Measurements from ENCODE around the gene G6PD.
A peak's percentile ranks its signal among the peaks of the same experiment; 100 is the strongest.
"Not testable (repeated sequence)": the region's sequence is repeated elsewhere in the genome, so short reads cannot be mapped to it uniquely, and the experiment has no call there.

Gene G6PD

DNA sequence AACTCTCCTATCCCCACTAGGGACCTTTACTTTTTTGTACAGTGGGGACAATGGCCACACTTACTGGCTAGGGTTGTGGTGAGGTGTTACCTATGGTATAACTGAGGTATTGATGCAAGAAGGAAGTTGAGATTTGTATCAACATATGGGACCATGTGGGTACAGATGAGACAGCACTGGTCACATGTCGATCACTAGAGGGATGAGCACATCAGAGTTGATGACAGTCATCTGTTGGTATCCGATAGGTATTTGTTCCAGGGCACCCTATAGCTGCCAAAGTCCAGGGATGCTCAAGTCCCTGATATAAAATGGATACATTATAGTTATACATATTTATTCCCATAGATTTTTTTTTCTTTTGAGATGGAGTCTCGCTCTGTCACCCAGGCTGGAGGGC, 43.7 kb downstream of the G6PD start:
- no peak overlapping the region for H3K4me3 ChIP-seq (ENCODE audit: low read depth, low read length)
- no peak for DNase-seq (ENCODE audit: low read depth)
- TF ChIP-seq, protein P1, sequence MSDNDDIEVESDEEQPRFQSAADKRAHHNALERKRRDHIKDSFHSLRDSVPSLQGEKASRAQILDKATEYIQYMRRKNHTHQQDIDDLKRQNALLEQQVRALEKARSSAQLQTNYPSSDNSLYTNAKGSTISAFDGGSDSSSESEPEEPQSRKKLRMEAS (IDR thresholded peaks at IDR 0.05; ENCODE audit: low read depth, low read length): no peak

DNA sequence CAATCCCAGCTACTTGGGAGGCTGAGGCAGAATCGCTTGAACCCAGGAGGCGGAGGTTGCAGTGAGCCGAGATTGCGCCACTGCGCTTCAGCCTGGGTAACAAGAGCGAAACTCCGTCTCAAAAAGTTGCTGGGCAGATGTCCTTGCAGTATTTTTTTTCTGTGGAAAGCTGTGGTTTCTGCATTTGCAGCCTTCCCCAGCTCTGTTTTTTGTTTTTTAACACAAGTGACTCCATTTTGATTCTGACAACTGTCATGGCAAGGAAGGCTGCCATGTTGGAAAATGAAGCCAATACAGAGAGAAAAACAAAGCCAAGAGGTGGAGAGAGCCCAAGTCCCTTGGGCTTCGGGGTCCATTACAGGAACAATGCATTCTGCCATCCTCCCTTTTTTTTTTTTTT, 44.5 kb downstream of the G6PD start:
- no peak overlapping the region for H3K4me3 ChIP-seq (ENCODE audit: low read depth, low read length)
- DNase-seq (ENCODE audit: low read depth): no peak

DNA sequence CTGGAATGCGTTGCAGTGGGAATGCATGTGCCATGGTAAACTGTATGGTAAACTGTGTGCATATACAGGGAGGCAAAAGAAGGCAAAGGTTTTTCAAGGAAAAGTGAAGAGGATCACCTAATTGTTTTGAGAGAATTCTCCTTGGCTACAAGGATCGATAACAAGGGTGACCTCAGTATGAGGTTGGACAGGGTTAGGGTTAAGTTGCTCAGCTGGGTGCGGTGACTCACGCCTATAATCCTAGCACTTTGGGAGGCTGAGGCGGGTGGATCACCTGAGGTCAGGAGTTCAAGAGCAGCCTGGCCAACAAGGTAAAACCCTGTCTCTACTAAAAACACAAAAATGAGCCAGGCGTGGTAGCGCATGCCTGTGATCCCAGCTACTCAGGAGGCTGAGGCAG, 45.2 kb downstream of the G6PD start:
- not testable (repeated sequence) for DNase-seq (ENCODE audit: low read depth)

More for the DNA sequence above, 44.5 kb downstream of the G6PD start:
- TF ChIP-seq, protein P1 (IDR thresholded peaks at IDR 0.05; ENCODE audit: low read depth, low read length): no peak
- TF ChIP-seq MYC (IDR thresholded peaks at IDR 0.05; ENCODE audit: low read depth, low read length): no peak
- TF ChIP-seq, protein P2, sequence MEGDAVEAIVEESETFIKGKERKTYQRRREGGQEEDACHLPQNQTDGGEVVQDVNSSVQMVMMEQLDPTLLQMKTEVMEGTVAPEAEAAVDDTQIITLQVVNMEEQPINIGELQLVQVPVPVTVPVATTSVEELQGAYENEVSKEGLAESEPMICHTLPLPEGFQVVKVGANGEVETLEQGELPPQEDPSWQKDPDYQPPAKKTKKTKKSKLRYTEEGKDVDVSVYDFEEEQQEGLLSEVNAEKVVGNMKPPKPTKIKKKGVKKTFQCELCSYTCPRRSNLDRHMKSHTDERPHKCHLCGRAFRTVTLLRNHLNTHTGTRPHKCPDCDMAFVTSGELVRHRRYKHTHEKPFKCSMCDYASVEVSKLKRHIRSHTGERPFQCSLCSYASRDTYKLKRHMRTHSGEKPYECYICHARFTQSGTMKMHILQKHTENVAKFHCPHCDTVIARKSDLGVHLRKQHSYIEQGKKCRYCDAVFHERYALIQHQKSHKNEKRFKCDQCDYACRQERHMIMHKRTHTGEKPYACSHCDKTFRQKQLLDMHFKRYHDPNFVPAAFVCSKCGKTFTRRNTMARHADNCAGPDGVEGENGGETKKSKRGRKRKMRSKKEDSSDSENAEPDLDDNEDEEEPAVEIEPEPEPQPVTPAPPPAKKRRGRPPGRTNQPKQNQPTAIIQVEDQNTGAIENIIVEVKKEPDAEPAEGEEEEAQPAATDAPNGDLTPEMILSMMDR (IDR thresholded peaks at IDR 0.05; ENCODE audit: low read depth, low read length): no peak
- no peak for TF ChIP-seq POLR2A (IDR thresholded peaks at IDR 0.05; ENCODE audit: extremely low read depth, insufficient read length)

DNA sequence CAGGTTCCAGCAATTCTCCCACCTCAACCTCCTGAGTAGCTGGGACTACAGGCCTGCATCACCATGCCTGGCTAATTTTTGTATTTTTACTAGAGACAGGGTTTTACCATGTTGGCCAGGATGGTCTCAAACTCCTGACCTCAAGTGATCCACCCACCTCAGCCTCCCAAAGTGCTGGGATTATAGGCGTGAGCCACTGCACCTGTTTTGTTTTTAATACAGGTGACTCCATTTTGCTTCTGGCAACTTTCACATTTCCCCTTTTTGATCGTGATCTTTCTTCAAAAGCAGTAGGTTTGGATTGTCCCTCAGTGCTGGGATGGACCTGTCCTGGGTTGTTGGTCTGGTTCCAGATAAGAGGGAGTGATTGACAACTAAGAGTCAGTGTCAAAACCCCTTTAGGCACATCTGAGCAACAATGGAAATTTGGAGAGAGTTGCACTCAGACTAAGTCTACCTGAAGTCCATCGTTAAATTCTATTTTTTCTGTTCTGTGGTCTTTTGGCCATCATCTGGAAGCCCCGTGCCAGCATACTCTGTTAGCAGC, 50.0 kb downstream of the G6PD start:
- H3K4me3 ChIP-seq (ENCODE audit: low read depth, low read length); DNase-seq (ENCODE audit: low read depth): not testable (repeated sequence)

More for the DNA sequence above, 45.2 kb downstream of the G6PD start:
- H3K4me3 ChIP-seq (ENCODE audit: low read depth, low read length): not testable (repeated sequence)

DNA sequence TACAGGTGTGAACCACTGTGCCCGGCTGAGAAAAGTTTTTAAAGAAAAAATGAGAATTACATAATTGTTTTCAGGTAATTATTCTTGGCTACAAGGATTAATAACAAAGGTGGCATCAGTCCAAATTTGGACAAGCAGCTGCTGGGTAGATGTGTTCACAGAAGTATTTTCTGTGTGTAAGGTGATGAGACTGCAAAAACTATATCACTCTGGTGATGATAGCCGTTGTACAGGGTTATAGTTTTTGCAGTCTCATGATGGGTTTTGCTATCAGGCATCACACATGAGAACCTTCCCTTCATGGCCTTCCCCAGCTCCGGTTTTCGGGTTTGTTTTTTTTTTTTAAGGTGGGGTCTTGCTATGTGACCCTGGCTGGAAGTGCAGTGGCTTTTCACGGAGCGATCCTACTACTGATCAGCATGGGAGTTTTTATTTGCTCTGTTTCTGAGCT, 51.1 kb downstream of the G6PD start:
- no peak for DNase-seq (ENCODE audit: low read depth)

DNA sequence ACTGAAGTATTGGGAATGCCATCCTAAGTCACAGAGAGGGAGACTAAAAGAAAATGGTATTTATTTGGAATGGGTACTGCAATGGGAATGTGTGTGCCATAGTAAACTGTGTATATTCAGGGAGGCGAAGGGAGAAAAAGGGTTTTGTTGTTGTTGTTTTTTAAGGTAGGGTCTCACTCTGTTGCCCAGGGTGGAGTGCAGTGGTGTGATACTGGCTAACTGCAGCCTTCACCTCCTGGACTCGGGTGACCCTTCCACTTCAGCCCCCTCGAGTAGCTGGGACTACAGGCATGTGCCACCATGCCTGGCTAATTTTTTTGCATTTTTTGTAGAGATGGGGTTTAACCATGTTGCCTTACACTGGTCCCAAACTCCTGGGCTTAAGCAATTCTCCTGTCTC, 51.9 kb downstream of the G6PD start:
- no peak for DNase-seq (ENCODE audit: low read depth)
- H3K4me3 ChIP-seq (ENCODE audit: low read depth, low read length): no peak overlapping the region
- TF ChIP-seq, protein P1 (IDR thresholded peaks at IDR 0.05; ENCODE audit: low read depth, low read length): no peak

More for the DNA sequence above, 51.1 kb downstream of the G6PD start:
- TF ChIP-seq, protein P2 (IDR thresholded peaks at IDR 0.05; ENCODE audit: low read depth, low read length): no peak
- TF ChIP-seq, protein P1 (IDR thresholded peaks at IDR 0.05; ENCODE audit: low read depth, low read length): no peak
- TF ChIP-seq POLR2A (IDR thresholded peaks at IDR 0.05; ENCODE audit: extremely low read depth, insufficient read length) (no peak), MYC (IDR thresholded peaks at IDR 0.05; ENCODE audit: low read depth, low read length) (no peak)
- no peak overlapping the region for H3K4me3 ChIP-seq (ENCODE audit: low read depth, low read length)

DNA sequence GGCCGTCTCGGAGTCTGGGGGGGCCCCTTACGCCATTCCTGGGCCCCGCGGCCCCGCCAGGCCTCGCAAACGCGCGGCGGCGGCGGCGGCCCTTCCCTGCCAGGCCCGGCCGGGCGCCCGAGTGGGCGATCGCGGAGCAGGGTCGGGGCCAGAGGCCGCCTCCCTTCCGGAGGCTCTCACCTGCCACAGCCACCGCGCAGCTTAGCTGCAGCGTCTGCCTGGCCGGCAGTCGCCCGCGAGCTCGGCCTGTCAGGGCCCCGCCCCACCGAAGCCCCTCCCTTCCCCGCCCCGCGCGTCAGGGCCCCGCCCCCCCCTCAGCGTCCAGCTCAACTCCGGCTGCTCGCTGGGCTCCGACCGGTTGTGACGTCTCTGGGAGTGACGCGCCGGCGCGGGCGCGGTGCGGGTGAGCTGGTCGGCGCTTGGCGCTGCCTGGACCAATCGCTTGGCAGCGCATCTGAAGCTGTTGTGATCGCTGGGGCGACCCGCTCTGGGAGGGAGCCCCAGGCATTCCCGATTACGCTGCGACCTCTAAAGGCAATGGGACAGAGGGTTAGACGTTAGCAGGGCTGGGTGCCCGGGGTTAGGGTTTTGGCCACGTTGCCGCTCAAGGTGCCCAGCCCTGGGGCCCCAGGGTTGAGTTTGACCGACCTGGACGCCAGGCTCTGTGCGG, 56.1 kb downstream of the G6PD start, which contains the start of gene SLC10A3:
TSS of gene SLC10A3 (minus strand) at position 216 of the 670 bp plus-strand sequence. CDS start 1,689 bp downstream, outside the sequence.
- DNase-seq (ENCODE audit: low read depth): peak; percentile 96
- peak within 1 kb of the TSS; percentile 63 for H3K4me3 ChIP-seq (ENCODE audit: low read depth, low read length)
- peak; percentile 81 for TF ChIP-seq POLR2A (IDR thresholded peaks at IDR 0.05; ENCODE audit: extremely low read depth, insufficient read length)
- TF ChIP-seq, protein P2 (IDR thresholded peaks at IDR 0.05; ENCODE audit: low read depth, low read length): no peak
- TF ChIP-seq, protein P1 (IDR thresholded peaks at IDR 0.05; ENCODE audit: low read depth, low read length): no peak

DNA sequence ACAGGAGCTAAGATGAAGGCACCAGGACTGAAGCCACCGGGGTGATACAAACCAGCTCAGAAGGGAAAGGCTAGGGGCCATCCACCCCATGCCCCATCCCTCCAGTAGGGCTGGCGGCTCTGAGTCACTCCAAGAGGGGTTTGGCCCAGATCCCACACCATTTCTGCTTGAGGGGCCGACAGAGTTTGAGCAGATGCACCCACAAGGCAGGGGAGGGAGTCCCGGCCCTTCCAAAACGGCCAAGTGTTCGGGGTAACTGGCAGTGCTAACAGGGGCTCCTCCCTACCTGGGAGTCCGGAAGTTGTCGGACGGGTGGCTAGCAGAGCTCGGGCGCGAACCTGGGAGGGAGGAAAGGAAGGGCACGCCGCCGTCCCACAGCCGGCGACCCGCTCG, 56.6 kb downstream of the G6PD start:
- TF ChIP-seq, protein P1 (IDR thresholded peaks at IDR 0.05; ENCODE audit: low read depth, low read length): no peak
- TF ChIP-seq MYC (IDR thresholded peaks at IDR 0.05; ENCODE audit: low read depth, low read length) (no peak), POLR2A (IDR thresholded peaks at IDR 0.05; ENCODE audit: extremely low read depth, insufficient read length) (no peak)
- TF ChIP-seq, protein P2 (IDR thresholded peaks at IDR 0.05; ENCODE audit: low read depth, low read length): no peak
- DNase-seq (ENCODE audit: low read depth): peak; percentile 58
- peak overlapping the region; percentile 63 for H3K4me3 ChIP-seq (ENCODE audit: low read depth, low read length)
